PFSK-1 (cell line): ENCODE results near the gene OSTF1.
A peak's percentile ranks its signal among the peaks of the same experiment; 100 is the strongest.

Experiments used
- FOXP2 ChIP-seq: optimal IDR thresholded peaks from 2 replicates; pipeline ENCODE3; 2011; ENCODE audit warnings: borderline replicate concordance, control low read depth, inconsistent platforms; ENCODE audit not compliant: insufficient read depth; ENCODE audit errors: extremely low read length, extremely low read depth
- TAF1 ChIP-seq: IDR thresholded peaks from 2 replicates; pipeline ENCODE4 v1.6.1; 2012; ENCODE audit warnings: low read length, control low read depth, borderline replicate concordance; ENCODE audit not compliant: insufficient read depth
- TF ChIP-seq, protein P1 (sequence below), 2 experiments: IDR thresholded peaks; 2 replicates each; pipeline versions ENCODE4 v1.6.1 to v1.8.0; 2011 to 2012; ENCODE audit warnings: low read depth in 2 of 2, low read length in 2 of 2, control low read depth in 1 of 2, inconsistent platforms in 1 of 2, mild to moderate bottlenecking in 1 of 2, moderate library complexity in 1 of 2; ENCODE audit not compliant: insufficient read depth in 1 of 2

DNA sequence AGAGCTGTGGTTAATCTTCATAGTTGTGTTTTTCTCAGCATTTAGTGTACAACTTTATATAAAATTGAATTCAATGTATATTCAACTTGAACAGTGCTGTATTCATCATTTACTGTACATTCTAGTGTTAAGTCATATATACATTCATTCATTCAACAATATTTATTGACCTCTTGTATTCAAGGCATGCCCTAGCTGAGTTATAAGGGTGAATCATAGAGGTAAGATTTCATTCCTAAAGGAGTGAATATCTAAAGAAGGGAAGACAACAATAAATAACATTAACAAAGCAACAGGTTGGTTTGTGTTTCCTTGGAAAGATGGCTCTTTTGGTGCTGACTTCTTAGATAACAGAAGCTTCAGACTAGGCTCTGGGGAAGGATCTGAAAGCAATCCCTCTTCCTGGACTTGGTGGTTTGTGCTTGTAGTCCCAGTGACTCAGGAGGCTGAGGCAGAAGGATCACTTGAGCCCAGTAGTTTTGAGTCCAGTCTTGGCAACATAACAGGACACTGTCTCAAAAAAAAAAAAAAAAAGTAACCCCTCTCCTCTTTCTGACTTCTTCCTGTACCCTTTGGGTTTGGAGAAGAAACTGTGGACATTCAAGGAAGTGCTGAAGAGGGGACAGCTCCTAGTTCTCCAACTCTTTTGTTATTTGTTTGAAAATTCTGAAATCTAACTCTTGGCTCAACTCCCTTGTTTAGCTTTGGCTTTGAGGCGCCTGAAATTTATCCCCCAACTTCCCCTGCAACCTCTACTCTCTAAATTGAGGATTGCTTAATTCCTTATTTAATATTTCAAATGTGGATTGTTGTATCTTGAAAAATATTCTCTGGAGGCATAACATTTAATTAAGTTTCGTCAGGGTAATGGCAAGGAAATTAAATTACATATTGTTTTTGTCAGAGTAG lies 80.2 kb downstream of the OSTF1 start:
- no peak for TF ChIP-seq TAF1
- TF ChIP-seq, protein P1, sequence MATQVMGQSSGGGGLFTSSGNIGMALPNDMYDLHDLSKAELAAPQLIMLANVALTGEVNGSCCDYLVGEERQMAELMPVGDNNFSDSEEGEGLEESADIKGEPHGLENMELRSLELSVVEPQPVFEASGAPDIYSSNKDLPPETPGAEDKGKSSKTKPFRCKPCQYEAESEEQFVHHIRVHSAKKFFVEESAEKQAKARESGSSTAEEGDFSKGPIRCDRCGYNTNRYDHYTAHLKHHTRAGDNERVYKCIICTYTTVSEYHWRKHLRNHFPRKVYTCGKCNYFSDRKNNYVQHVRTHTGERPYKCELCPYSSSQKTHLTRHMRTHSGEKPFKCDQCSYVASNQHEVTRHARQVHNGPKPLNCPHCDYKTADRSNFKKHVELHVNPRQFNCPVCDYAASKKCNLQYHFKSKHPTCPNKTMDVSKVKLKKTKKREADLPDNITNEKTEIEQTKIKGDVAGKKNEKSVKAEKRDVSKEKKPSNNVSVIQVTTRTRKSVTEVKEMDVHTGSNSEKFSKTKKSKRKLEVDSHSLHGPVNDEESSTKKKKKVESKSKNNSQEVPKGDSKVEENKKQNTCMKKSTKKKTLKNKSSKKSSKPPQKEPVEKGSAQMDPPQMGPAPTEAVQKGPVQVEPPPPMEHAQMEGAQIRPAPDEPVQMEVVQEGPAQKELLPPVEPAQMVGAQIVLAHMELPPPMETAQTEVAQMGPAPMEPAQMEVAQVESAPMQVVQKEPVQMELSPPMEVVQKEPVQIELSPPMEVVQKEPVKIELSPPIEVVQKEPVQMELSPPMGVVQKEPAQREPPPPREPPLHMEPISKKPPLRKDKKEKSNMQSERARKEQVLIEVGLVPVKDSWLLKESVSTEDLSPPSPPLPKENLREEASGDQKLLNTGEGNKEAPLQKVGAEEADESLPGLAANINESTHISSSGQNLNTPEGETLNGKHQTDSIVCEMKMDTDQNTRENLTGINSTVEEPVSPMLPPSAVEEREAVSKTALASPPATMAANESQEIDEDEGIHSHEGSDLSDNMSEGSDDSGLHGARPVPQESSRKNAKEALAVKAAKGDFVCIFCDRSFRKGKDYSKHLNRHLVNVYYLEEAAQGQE (IDR thresholded peaks at IDR 0.05; ENCODE audit: insufficient read depth in 1 of 2, low read depth in 2 of 2, low read length in 2 of 2): peak in 1 of 2 experiments; percentile 41; a peak in 1 of 4 replicates
- TF ChIP-seq FOXP2: no peak
